ENCODE results near the gene PRSS57. TPM values are rescaled to one million over a fixed set of nuclear protein-coding genes. Genes with fewer than 3 reads are reported as not detected.
"Not testable (repeated sequence)": the region's sequence is repeated elsewhere in the genome, so short reads cannot be mapped to it uniquely, and the experiment has no call there.

The PRSS57 gene
- total RNA-seq, 1 donor from 2014 or later, result not detected

GRCh38 chr19:677201-677600, 18.1 kb downstream of the PRSS57 start:
- H3K36me3 Mint-ChIP-seq (ENCODE audit: unreplicated experiment), result no peaks in the 10 kb centered on the region
- H3K27me3 Mint-ChIP-seq (ENCODE audit: unreplicated experiment), result no peaks in the 10 kb centered on the region

GRCh38 chr19:676339-677105, 18.7 kb downstream of the PRSS57 start, which contains the start of gene FSTL3:
Gene FSTL3 (plus strand): TSS chr19:676392. CDS start chr19:676424, 32 bp downstream.
- DNase-seq (ENCODE audit: extremely low spot score, unreplicated experiment), result peak; percentile 84
- H3K4me3 Mint-ChIP-seq (ENCODE audit: unreplicated experiment), result peak within 1 kb of the TSS; percentile 72
- no peaks in the 10 kb centered on the region for H3K9me3 Mint-ChIP-seq (ENCODE audit: unreplicated experiment)
- TF ChIP-seq CTCF (IDR thresholded peaks at IDR 0.05), result no peak
- H3K36me3 Mint-ChIP-seq (ENCODE audit: unreplicated experiment), result no peaks in the 10 kb centered on the region
- H3K27ac Mint-ChIP-seq (ENCODE audit: unreplicated experiment), result peak within 1 kb of the TSS; percentile 78
- H3K4me1 Mint-ChIP-seq (ENCODE audit: unreplicated experiment), result peaks cover 31% of the 10 kb centered on the region
- no peaks in the 10 kb centered on the region for H3K27me3 Mint-ChIP-seq (ENCODE audit: unreplicated experiment)

More at GRCh38 chr19:677201-677600, 18.1 kb downstream of the PRSS57 start:
- peak overlapping the region; percentile 78 for H3K27ac Mint-ChIP-seq (ENCODE audit: unreplicated experiment)
- H3K4me1 Mint-ChIP-seq (ENCODE audit: unreplicated experiment), result peaks cover 31% of the 10 kb centered on the region
- peak overlapping the region; percentile 72 for H3K4me3 Mint-ChIP-seq (ENCODE audit: unreplicated experiment)
- no peaks in the 10 kb centered on the region for H3K9me3 Mint-ChIP-seq (ENCODE audit: unreplicated experiment)
- TF ChIP-seq CTCF (IDR thresholded peaks at IDR 0.05), result no peak
- DNase-seq (ENCODE audit: extremely low spot score, unreplicated experiment), result peak; percentile 94

GRCh38 chr19:676007-676338, 19.3 kb downstream of the PRSS57 start:
- Mint-ChIP-seq H3K27ac (ENCODE audit: unreplicated experiment) (no peak overlapping the region), H3K27me3 (ENCODE audit: unreplicated experiment) (no peaks in the 10 kb centered on the region), H3K9me3 (ENCODE audit: unreplicated experiment) (no peaks in the 10 kb centered on the region), H3K36me3 (ENCODE audit: unreplicated experiment) (no peaks in the 10 kb centered on the region), H3K4me3 (ENCODE audit: unreplicated experiment) (peak overlapping the region; percentile 48), H3K4me1 (ENCODE audit: unreplicated experiment) (peaks cover 31% of the 10 kb centered on the region)
- TF ChIP-seq CTCF (IDR thresholded peaks at IDR 0.05), result no peak
- DNase-seq (ENCODE audit: extremely low spot score, unreplicated experiment), result no peak

GRCh38 chr19:674282-675151, 20.7 kb downstream of the PRSS57 start:
- Mint-ChIP-seq H3K36me3 (ENCODE audit: unreplicated experiment) (no peaks in the 10 kb centered on the region), H3K27me3 (ENCODE audit: unreplicated experiment) (no peaks in the 10 kb centered on the region), H3K4me3 (ENCODE audit: unreplicated experiment) (no peak overlapping the region), H3K9me3 (ENCODE audit: unreplicated experiment) (no peaks in the 10 kb centered on the region), H3K4me1 (ENCODE audit: unreplicated experiment) (peaks cover 29% of the 10 kb centered on the region), H3K27ac (ENCODE audit: unreplicated experiment) (no peak overlapping the region)
- TF ChIP-seq CTCF (IDR thresholded peaks at IDR 0.05), result no peak
- no peak for DNase-seq (ENCODE audit: extremely low spot score, unreplicated experiment)

GRCh38 chr19:670609-671075, 24.6 kb downstream of the PRSS57 start:
- no peak for DNase-seq (ENCODE audit: extremely low spot score, unreplicated experiment)
- no peaks in the 10 kb centered on the region for H3K36me3 Mint-ChIP-seq (ENCODE audit: unreplicated experiment)
- no peak for TF ChIP-seq CTCF (IDR thresholded peaks at IDR 0.05)
- no peaks in the 10 kb centered on the region for H3K27me3 Mint-ChIP-seq (ENCODE audit: unreplicated experiment)
- H3K9me3 Mint-ChIP-seq (ENCODE audit: unreplicated experiment), result peaks cover 4% of the 10 kb centered on the region
- peaks cover 8% of the 10 kb centered on the region for H3K4me1 Mint-ChIP-seq (ENCODE audit: unreplicated experiment)
- no peak overlapping the region for H3K4me3 Mint-ChIP-seq (ENCODE audit: unreplicated experiment)
- H3K27ac Mint-ChIP-seq (ENCODE audit: unreplicated experiment), result no peak overlapping the region

GRCh38 chr19:668675-669434, 26.4 kb downstream of the PRSS57 start:
- H3K27me3 Mint-ChIP-seq (ENCODE audit: unreplicated experiment); H3K27ac Mint-ChIP-seq (ENCODE audit: unreplicated experiment); H3K9me3 Mint-ChIP-seq (ENCODE audit: unreplicated experiment); H3K4me3 Mint-ChIP-seq (ENCODE audit: unreplicated experiment); H3K36me3 Mint-ChIP-seq (ENCODE audit: unreplicated experiment); DNase-seq (ENCODE audit: extremely low spot score, unreplicated experiment): not testable (repeated sequence)
- H3K4me1 Mint-ChIP-seq (ENCODE audit: unreplicated experiment), result peaks cover 13% of the 10 kb centered on the region
